HG03565 (cell line): ENCODE data around the gene SND1.

ENCODE experiments used
- ATAC-seq: cut with Tn5 transposase; IDR thresholded peaks from one replicate; pipeline ENCODE4 v1.9.1; 2021; ENCODE audit warnings: mild to moderate bottlenecking, moderate library complexity; ENCODE audit not compliant: unreplicated experiment

Gene SND1

GRCh38 chr7:128007303-128007680 is 355.3 kb downstream of the SND1 start:
- no peak for ATAC-seq

- ATAC-seq = no peak
Observed at GRCh38 chr7:128008141-128008540, 356.1 kb downstream of the SND1 start.

GRCh38 chr7:128008744-128009143 is 356.8 kb downstream of the SND1 start:
- ATAC-seq = no peak

- no peak for ATAC-seq
Observed at GRCh38 chr7:128010391-128011127, 358.6 kb downstream of the SND1 start.

GRCh38 chr7:128011131-128011661 is 359.2 kb downstream of the SND1 start:
- no peak for ATAC-seq

- no peak for ATAC-seq
Observed at GRCh38 chr7:128014811-128015210, 362.8 kb downstream of the SND1 start.

GRCh38 chr7:128017460-128017859 is 365.5 kb downstream of the SND1 start:
- ATAC-seq = no peak

GRCh38 chr7:128017862-128018845 is 366.2 kb downstream of the SND1 start:
- no peak for ATAC-seq

GRCh38 chr7:128019288-128019687 is 367.3 kb downstream of the SND1 start:
- ATAC-seq = no peak

GRCh38 chr7:128020159-128020558 is 368.2 kb downstream of the SND1 start:
- no peak for ATAC-seq

GRCh38 chr7:128021366-128021765 is 369.4 kb downstream of the SND1 start:
- ATAC-seq = no peak

GRCh38 chr7:128022631-128023532 is 370.9 kb downstream of the SND1 start:
- ATAC-seq = no peak

- no peak for ATAC-seq
Observed at GRCh38 chr7:128024151-128024550, 372.2 kb downstream of the SND1 start.

GRCh38 chr7:128025380-128025779 is 373.4 kb downstream of the SND1 start:
- ATAC-seq = no peak

GRCh38 chr7:128025819-128026218 is 373.8 kb downstream of the SND1 start:
- ATAC-seq = no peak

GRCh38 chr7:128026551-128026950 is 374.6 kb downstream of the SND1 start:
- no peak for ATAC-seq

- ATAC-seq = no peak
Observed at GRCh38 chr7:128027485-128027980, 375.5 kb downstream of the SND1 start.

- no peak for ATAC-seq
Observed at GRCh38 chr7:128029405-128029995, 377.5 kb downstream of the SND1 start.

- ATAC-seq = no peak
Observed at GRCh38 chr7:128030263-128030653, 378.3 kb downstream of the SND1 start.
